Measurements from ENCODE around the gene FOXO1. TPM values are rescaled to one million over a fixed set of nuclear protein-coding genes. Genes with fewer than 3 reads are reported as not detected.

FOXO1 gene
- polyA plus RNA-seq, 1 experiment, result 5.3 TPM

DNA sequence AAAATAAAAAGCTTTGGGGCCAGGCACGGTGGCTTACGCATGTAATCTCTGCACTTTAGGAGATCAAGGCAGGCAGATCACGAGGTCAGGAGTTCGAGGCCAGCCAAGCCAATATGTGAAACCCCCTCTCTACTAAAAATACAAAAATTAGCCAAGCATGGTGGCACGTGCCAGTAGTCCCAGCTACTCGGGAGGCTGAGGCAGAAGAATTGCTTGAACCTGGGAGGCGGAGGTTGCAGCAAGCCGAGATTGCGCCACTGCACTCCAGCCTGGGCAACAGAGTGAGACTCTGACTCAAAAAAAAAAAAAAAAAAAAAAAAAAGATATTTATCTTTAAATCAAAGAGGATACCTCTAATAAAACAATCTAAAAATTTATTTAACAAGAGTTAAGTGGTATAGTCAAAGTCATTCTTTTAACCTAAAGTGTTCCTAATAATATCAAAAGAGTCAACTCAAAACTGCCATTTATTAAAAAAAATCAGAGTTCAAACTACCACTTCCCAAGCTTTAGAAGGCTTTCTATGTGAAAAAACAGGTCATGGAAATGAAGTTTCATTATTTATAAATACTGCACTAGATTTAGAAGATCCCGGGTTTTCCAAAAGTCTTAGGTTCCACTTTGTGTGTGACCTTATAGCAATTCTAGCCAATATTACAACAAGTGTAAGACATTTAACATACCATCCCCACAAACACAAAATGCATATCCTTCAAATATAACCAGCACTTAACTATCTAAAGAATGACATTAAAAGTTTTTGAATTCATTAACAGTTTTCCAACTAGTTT lies 4.4 kb downstream of the FOXO1 start:
- ChIA-PET POLR2A (no interaction called here), CTCF (no interaction called here)
- TF ChIP-seq, protein P1, sequence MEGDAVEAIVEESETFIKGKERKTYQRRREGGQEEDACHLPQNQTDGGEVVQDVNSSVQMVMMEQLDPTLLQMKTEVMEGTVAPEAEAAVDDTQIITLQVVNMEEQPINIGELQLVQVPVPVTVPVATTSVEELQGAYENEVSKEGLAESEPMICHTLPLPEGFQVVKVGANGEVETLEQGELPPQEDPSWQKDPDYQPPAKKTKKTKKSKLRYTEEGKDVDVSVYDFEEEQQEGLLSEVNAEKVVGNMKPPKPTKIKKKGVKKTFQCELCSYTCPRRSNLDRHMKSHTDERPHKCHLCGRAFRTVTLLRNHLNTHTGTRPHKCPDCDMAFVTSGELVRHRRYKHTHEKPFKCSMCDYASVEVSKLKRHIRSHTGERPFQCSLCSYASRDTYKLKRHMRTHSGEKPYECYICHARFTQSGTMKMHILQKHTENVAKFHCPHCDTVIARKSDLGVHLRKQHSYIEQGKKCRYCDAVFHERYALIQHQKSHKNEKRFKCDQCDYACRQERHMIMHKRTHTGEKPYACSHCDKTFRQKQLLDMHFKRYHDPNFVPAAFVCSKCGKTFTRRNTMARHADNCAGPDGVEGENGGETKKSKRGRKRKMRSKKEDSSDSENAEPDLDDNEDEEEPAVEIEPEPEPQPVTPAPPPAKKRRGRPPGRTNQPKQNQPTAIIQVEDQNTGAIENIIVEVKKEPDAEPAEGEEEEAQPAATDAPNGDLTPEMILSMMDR (IDR thresholded peaks at IDR 0.05; ENCODE audit: insufficient read depth, low read depth, low read length), result no peak
- Histone ChIP-seq H3K4me3 (ENCODE audit: low read depth, low read length) (no peak overlapping the region), H3K36me3 (ENCODE audit: control insufficient read depth, insufficient read depth, low read length) (no peaks in the 10 kb centered on the region), H3K27me3 (ENCODE audit: control insufficient read depth, insufficient read depth, low read length) (no peaks in the 10 kb centered on the region)
- no peak for DNase-seq (ENCODE audit: low read depth)

DNA sequence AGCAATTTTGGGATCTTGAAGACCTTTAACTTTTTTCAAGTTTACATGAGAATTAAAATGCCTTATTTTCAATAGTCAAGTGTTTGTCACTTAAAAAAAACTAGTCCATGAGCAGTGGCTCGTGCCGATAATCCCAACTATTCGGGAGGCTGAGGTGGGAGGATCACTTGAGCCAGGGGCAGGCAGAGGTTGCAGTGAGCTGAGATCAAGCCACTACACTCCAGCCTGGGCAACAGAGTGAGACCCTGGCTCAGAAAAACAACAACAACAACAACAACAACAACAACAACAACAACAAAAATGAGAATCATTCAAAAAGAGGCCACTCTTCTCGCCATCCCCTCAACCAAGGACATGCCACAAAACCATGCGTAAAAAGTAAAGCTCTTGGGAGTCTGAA lies 5.7 kb downstream of the FOXO1 start:
- POLR2A ChIA-PET, result no interaction called here
- Histone ChIP-seq H3K4me3 (ENCODE audit: low read depth, low read length) (no peak overlapping the region), H3K27me3 (ENCODE audit: control insufficient read depth, insufficient read depth, low read length) (no peaks in the 10 kb centered on the region), H3K36me3 (ENCODE audit: control insufficient read depth, insufficient read depth, low read length) (no peaks in the 10 kb centered on the region)
- no peak for DNase-seq (ENCODE audit: low read depth)
- CTCF ChIA-PET, result no interaction called here
- TF ChIP-seq, protein P1 (IDR thresholded peaks at IDR 0.05; ENCODE audit: insufficient read depth, low read depth, low read length), result no peak

DNA sequence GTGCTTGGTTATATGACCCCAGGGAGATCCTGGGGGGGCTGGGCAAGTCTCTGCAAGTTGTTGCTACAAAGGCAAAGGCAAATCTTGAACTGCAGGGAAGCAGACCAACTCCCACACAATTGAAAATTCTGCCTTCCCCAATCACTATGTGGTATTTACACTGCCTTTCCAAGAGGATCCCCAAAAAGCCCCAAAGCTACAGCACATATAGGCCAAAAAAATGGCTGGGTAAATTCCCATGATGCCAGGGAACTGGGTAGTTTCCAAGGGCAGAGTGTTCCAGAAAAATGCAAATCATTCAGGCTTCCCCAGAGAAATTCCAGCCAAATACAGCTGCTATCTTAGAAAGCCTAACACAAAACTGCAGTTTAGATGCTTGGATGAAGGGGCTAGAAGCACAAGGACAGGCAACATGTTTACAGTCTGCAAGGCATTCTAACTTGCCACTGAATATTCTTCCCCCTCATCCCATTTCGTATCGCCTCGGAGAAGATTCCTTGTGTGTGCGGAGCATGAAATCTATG lies 6.2 kb downstream of the FOXO1 start:
- ChIA-PET POLR2A (no interaction called here), CTCF (interaction anchor here (1.0 kb wide), 1 partner anchor 589 kb away, joined by 5 read pairs; no protein-coding TSS in a partner anchor)
- Histone ChIP-seq H3K27me3 (ENCODE audit: control insufficient read depth, insufficient read depth, low read length) (no peaks in the 10 kb centered on the region), H3K36me3 (ENCODE audit: control insufficient read depth, insufficient read depth, low read length) (no peaks in the 10 kb centered on the region), H3K4me3 (ENCODE audit: low read depth, low read length) (no peak overlapping the region)
- DNase-seq (ENCODE audit: low read depth), result no peak
- TF ChIP-seq, protein P1 (IDR thresholded peaks at IDR 0.05; ENCODE audit: insufficient read depth, low read depth, low read length), result no peak

DNA sequence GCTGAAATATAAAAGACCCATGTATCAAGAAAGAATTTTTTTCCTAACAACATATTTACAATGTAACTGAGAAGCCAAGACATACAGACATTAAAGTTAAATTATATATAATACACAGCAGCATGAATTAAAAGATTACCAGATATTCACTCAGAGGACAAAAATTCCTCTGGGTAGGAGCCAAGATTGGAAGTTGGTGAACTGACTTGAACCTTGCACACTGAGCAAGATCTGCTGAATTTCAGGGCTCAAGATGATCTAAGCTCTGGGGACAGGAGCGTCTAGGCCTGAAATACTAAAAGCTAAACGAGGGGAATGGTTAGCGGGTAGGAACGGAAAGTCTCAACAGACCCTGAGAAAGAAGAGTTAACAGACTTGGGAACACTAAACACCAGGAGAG lies 8.5 kb downstream of the FOXO1 start:
- H3K36me3 ChIP-seq (ENCODE audit: control insufficient read depth, insufficient read depth, low read length), result no peaks in the 10 kb centered on the region
- no peak for DNase-seq (ENCODE audit: low read depth)
- CTCF ChIA-PET, result no interaction called here
- POLR2A ChIA-PET, result no interaction called here
- H3K27me3 ChIP-seq (ENCODE audit: control insufficient read depth, insufficient read depth, low read length), result no peaks in the 10 kb centered on the region
- TF ChIP-seq, protein P1 (IDR thresholded peaks at IDR 0.05; ENCODE audit: insufficient read depth, low read depth, low read length), result no peak
- H3K4me3 ChIP-seq (ENCODE audit: low read depth, low read length), result no peak overlapping the region

DNA sequence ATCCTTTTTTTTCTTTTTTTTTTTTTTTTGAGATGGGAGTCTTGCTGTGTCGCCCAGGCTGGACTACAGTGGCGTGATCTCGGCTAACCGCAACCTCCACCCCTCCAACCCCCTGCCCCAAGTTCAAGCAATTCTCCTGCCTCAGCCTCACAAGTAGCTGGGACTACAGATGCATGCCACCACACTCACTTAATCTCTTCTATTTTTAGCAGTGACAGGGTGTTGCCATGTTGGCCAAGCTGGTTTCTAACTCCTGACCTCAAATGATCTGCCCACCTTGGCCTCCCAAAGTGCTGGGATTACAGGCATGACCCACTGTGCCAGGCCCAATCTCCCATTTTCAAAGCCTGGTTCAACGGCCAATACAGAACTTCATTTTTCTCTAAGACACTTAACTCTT lies 9.1 kb downstream of the FOXO1 start:
- Histone ChIP-seq H3K27me3 (ENCODE audit: control insufficient read depth, insufficient read depth, low read length) (no peaks in the 10 kb centered on the region), H3K36me3 (ENCODE audit: control insufficient read depth, insufficient read depth, low read length) (no peaks in the 10 kb centered on the region), H3K4me3 (ENCODE audit: low read depth, low read length) (no peak overlapping the region)
- ChIA-PET POLR2A (no interaction called here), CTCF (no interaction called here)
- no peak for DNase-seq (ENCODE audit: low read depth)
- TF ChIP-seq, protein P1 (IDR thresholded peaks at IDR 0.05; ENCODE audit: insufficient read depth, low read depth, low read length), result no peak

Data from BJ (cell line).